Prostate gland (tissue), 2 donors: ENCODE data around the gene KRT32. TPM values are rescaled to one million over a fixed set of nuclear protein-coding genes. Genes with fewer than 3 reads are reported as not detected.
A peak's percentile ranks its signal among the peaks of the same experiment; 100 is the strongest.

Experiments
- DNase-seq: peaks from one replicate; pipeline ENCODE4 v3.0.0-alpha.2; 2019; ENCODE audit warnings: low spot score
- H3K27ac ChIP-seq, 2 donors: fragments of 200-600 bp; sonication (generic); 2 replicates each; pipeline ENCODE4 v1.5.1; 2017 to 2019
- H3K27me3 ChIP-seq: fragments of 200-600 bp; sonication (generic); replicated peaks from 2 replicates; pipeline ENCODE4 v1.5.1; 2019; ENCODE audit not compliant: insufficient read depth
- H3K36me3 ChIP-seq, 2 donors: fragments of 200-600 bp; sonication (generic); 1 replicate in 1 of 2; 2 replicates in 1 of 2; pipeline versions ENCODE4 v1.5.1 to v1.8.1; 2017 to 2019
- H3K4me1 ChIP-seq: fragments of 200-600 bp; sonication (generic); replicated peaks from 2 replicates; pipeline ENCODE4 v1.5.1; 2019
- H3K4me3 ChIP-seq, 2 donors: fragments of 200-600 bp; sonication (generic); 2 replicates each; pipeline ENCODE4 v1.5.1; 2017 to 2019
- H3K9me3 ChIP-seq: fragments of 200-600 bp; sonication (generic); 2 replicates; pipeline ENCODE4 v1.5.1; 2017
- CTCF ChIP-seq, 4 experiments: fragments of 200-600 bp in 2 of 4; fragments of 450-650 bp in 2 of 4; sonication (generic) in 2 of 4; IDR thresholded peaks; 1 replicate in 3 of 4; 2 replicates in 1 of 4; pipeline ENCODE4 v1.5.1; 2016 to 2019; ENCODE audit warnings: antibody characterized with exemption in 4 of 4, mild to moderate bottlenecking in 2 of 4, moderate library complexity in 2 of 4
- POLR2A ChIP-seq: fragments of 450-650 bp; IDR thresholded peaks from one replicate; pipeline ENCODE4 v1.6.1; 2016; ENCODE audit warnings: antibody characterized with exemption, mild to moderate bottlenecking
- POLR2AphosphoS5 ChIP-seq: sonication (generic); formaldehyde crosslinking; IDR thresholded peaks from one replicate; pipeline ENCODE4 v1.6.1; 2017; ENCODE audit warnings: antibody characterized with exemption
- WGBS: methylation state at CpG from one replicate; pipeline ENCODE4 v1.1.5; 2018; 5-methylcytosine and 5-hydroxymethylcytosine counted together
- intact Hi-C: fragments of 100-400 bp; cut with DNase I; formaldehyde crosslinking; loops from one replicate; pipeline ENCODE4 v1.14.2; 2022
- total RNA-seq, 2 donors: library from RNA; depleted of rRNA; stranded (reverse); fragments of >200 nt; gene quantifications; one replicate each; pipeline ENCODE4 v1.1.0, GENCODE V29; 2016

The KRT32 gene
- total RNA-seq, 2 donors from 2014 or later: not detected

GRCh38 chr17:41418116-41418860 lies 48.9 kb downstream of the KRT32 start:
- 69% methylated on average over 7 of the region's 7 CpGs for WGBS
- Histone ChIP-seq H3K27me3 (no peaks in the 10 kb centered on the region), H3K36me3 (no peaks in the 10 kb centered on the region), H3K4me1 (peaks cover 3% of the 10 kb centered on the region), H3K4me3 (no peak overlapping the region), H3K9me3 (no peaks in the 10 kb centered on the region), H3K27ac (no peak overlapping the region)
- TF ChIP-seq POLR2AphosphoS5: no peak
- no peak for TF ChIP-seq CTCF (IDR thresholded peaks at IDR 0.05)
- TF ChIP-seq POLR2A: no peak
- DNase-seq: no peak
- intact Hi-C loops: no loop called here

- Histone ChIP-seq H3K36me3 (no peaks in the 10 kb centered on the region), H3K4me3 (no peak overlapping the region), H3K9me3 (no peaks in the 10 kb centered on the region), H3K27me3 (no peaks in the 10 kb centered on the region), H3K4me1 (peaks cover 3% of the 10 kb centered on the region), H3K27ac (no peak overlapping the region)
- no peak for TF ChIP-seq POLR2AphosphoS5
- no peak for TF ChIP-seq POLR2A
- TF ChIP-seq CTCF (IDR thresholded peaks at IDR 0.05): peak in 1 of 4 experiments; percentile 32
- no peak for DNase-seq
- WGBS: 52% methylated on average over 4 of the region's 4 CpGs
- intact Hi-C loops: no loop called here
Observed at GRCh38 chr17:41417576-41418015, 49.6 kb downstream of the KRT32 start.

- H3K4me3 ChIP-seq: no peak overlapping the region
- no peaks in the 10 kb centered on the region for H3K36me3 ChIP-seq
- H3K27me3 ChIP-seq: no peaks in the 10 kb centered on the region
- intact Hi-C loops: no loop called here
- TF ChIP-seq POLR2A (no peak), POLR2AphosphoS5 (no peak), CTCF (IDR thresholded peaks at IDR 0.05) (no peak)
- peaks cover 3% of the 10 kb centered on the region for H3K4me1 ChIP-seq
- DNase-seq: no peak
- no peak overlapping the region for H3K27ac ChIP-seq
- H3K9me3 ChIP-seq: no peaks in the 10 kb centered on the region
- WGBS: 95% methylated on average over 6 of the region's 6 CpGs
Observed at GRCh38 chr17:41417127-41417526, 50.1 kb downstream of the KRT32 start.

- Histone ChIP-seq H3K4me1 (peaks cover 3% of the 10 kb centered on the region), H3K36me3 (no peaks in the 10 kb centered on the region), H3K4me3 (no peak overlapping the region), H3K27ac (no peak overlapping the region), H3K27me3 (no peaks in the 10 kb centered on the region), H3K9me3 (no peaks in the 10 kb centered on the region)
- intact Hi-C loops: no loop called here
- 90% methylated on average over 5 of the region's 5 CpGs for WGBS
- no peak for DNase-seq
- no peak for TF ChIP-seq POLR2AphosphoS5
- no peak for TF ChIP-seq POLR2A
- TF ChIP-seq CTCF (IDR thresholded peaks at IDR 0.05): no peak
Observed at GRCh38 chr17:41416479-41416878, 50.7 kb downstream of the KRT32 start.

GRCh38 chr17:41415833-41416335 lies 51.3 kb downstream of the KRT32 start:
- Histone ChIP-seq H3K27ac (no peak overlapping the region), H3K4me3 (no peak overlapping the region), H3K27me3 (no peaks in the 10 kb centered on the region), H3K36me3 (no peaks in the 10 kb centered on the region), H3K9me3 (no peaks in the 10 kb centered on the region), H3K4me1 (peaks cover 3% of the 10 kb centered on the region)
- intact Hi-C loops: no loop called here
- WGBS: 67% methylated on average over 3 of the region's 3 CpGs
- no peak for DNase-seq
- TF ChIP-seq CTCF (IDR thresholded peaks at IDR 0.05) (no peak), POLR2A (no peak), POLR2AphosphoS5 (peak; percentile 18)
